Lower leg skin (tissue), 4 donors: ENCODE results near the gene IL17B. TPM values are rescaled to one million over a fixed set of nuclear protein-coding genes. Genes with fewer than 3 reads are reported as not detected.

Experiments
- DNase-seq, 2 donors: peaks; one replicate each; pipeline ENCODE4 v3.0.0-alpha.2; 2019; ENCODE audit warnings: low spot score in 2 of 2
- H3K4me3 ChIP-seq: fragments of 200-600 bp; sonication (generic); 2 replicates; pipeline ENCODE4 v1.5.1; 2017; ENCODE audit warnings: mild to moderate bottlenecking, low read depth; ENCODE audit not compliant: poor library complexity, severe bottlenecking
- POLR2A ChIP-seq, 2 donors: fragments of 450-650 bp; IDR thresholded peaks; one replicate each; pipeline ENCODE4 v1.6.1; 2016 to 2017; ENCODE audit warnings: antibody characterized with exemption in 2 of 2, mild to moderate bottlenecking in 1 of 2, moderate library complexity in 1 of 2
- WGBS, 2 donors: methylation state at CpG; one replicate each; pipeline ENCODE4 v1.1.5; 2018; 5-methylcytosine and 5-hydroxymethylcytosine counted together
- intact Hi-C: fragments of 100-400 bp; cut with DNase I; formaldehyde crosslinking; loops from one replicate; pipeline ENCODE4 v1.15.0; 2023; ENCODE audit warnings: low total_unique reads
- total RNA-seq, 4 donors: library from RNA; depleted of rRNA; stranded (reverse); fragments of >200 nt; gene quantifications; one replicate each; pipeline ENCODE4 v1.1.0, GENCODE V29; 2016
- TF ChIP-seq, protein P1 (sequence below), 3 donors: fragments of 450-650 bp; IDR thresholded peaks; one replicate each; pipeline ENCODE4 v1.5.1; 2016; ENCODE audit warnings: antibody characterized with exemption in 3 of 3, mild to moderate bottlenecking in 3 of 3, moderate library complexity in 2 of 3

Gene IL17B
- total RNA-seq, 4 donors from 2014 or later: not detected

DNA sequence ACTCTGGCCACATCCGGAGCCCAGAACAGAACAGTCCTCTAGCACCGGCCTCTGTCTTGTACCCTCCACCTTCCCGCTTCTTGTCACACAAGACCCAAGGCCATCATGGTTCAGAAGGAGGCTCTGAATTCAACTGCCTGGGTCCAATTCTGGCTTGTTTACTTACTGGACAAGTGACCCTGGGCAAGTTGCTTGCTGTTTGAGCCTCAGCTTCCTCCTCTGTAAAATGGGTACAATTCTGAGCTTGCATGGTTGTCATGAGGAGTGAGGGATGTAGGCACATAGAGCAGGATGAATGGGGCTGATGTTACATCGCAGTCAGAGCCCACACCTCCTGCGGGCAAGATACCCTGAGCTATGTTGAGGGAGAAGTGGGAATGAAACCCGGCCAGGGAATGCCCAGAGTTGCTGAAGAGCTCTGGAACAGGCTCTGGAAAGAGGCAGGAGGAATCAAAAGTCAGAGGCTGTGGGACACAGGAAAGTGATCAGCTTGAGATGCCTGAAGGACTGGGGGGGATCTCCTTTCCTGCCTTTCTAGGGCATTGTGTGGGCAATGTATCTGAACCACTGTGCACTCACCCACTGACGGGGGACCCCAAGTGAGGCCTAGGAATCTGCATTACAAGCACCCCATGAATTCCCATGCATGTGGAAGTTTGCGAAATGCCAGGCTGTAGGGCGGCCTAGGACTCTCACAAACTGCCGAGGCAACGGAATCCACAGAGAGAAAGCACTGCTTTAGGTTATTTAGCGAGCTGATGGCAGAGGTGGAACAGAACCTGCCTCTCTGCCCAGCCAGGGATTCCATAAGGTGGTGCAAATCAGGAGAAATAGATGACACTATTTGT, 29.4 kb upstream of the IL17B start:
- intact Hi-C loops: no loop called here
- no peak overlapping the region for H3K4me3 ChIP-seq
- TF ChIP-seq, protein P1, sequence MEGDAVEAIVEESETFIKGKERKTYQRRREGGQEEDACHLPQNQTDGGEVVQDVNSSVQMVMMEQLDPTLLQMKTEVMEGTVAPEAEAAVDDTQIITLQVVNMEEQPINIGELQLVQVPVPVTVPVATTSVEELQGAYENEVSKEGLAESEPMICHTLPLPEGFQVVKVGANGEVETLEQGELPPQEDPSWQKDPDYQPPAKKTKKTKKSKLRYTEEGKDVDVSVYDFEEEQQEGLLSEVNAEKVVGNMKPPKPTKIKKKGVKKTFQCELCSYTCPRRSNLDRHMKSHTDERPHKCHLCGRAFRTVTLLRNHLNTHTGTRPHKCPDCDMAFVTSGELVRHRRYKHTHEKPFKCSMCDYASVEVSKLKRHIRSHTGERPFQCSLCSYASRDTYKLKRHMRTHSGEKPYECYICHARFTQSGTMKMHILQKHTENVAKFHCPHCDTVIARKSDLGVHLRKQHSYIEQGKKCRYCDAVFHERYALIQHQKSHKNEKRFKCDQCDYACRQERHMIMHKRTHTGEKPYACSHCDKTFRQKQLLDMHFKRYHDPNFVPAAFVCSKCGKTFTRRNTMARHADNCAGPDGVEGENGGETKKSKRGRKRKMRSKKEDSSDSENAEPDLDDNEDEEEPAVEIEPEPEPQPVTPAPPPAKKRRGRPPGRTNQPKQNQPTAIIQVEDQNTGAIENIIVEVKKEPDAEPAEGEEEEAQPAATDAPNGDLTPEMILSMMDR (IDR thresholded peaks at IDR 0.05): no peak
- no peak for TF ChIP-seq POLR2A (IDR thresholded peaks at IDR 0.05)
- DNase-seq: no peak
- WGBS, 2 donors: 82 to 90% methylated on average over 12 of the region's 12 CpGs

DNA sequence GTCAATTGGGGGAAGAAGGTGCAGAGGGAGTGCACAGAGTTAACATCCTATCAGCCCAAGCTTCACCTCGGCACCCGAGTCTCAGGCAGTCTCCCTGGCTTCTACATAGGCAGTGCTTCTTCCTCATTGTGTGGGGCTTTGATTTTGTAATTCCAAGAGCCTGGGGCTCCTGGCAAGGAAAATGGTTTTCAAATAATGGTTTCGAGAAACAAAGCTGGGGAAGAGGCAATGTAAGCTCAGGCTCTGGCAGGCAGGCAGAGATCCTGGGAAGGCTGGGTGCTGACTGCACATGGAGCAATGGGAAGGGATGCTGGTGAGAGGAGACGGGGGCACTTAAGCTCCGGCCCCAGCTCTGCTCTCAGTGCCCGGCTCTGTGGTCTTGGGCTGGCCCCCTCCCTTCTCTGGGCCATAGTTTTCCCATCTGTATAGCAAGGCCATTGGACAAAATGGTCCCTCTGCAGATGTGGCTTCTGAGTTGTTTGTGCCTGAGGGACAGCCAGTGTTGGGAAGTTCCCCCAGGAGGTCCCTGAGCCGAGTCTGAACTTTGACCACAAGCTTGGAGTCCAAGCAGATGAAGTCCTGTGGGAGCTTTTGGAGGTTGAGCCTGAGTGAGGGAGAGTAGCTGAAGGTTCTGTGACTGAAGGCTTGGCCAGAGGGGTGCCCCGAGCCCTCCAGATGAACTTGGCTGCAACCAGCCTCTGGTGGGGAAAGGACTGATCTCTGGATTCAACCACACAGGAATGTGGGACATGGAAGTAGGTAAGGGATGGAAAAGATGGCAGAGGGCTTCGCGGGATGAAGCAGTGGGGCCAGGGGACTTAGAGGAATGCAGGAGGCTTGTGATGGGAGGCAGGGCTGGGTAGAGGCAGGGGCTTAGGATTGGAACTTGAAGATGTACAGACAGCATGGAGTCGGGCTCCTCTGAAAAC, 28.5 kb upstream of the IL17B start:
- intact Hi-C loops: no loop called here
- peak overlapping the region; percentile 8 for H3K4me3 ChIP-seq
- no peak for DNase-seq
- 45 to 58% methylated on average over 11 of the region's 11 CpGs for WGBS, 2 donors
- no peak for TF ChIP-seq POLR2A (IDR thresholded peaks at IDR 0.05)

DNA sequence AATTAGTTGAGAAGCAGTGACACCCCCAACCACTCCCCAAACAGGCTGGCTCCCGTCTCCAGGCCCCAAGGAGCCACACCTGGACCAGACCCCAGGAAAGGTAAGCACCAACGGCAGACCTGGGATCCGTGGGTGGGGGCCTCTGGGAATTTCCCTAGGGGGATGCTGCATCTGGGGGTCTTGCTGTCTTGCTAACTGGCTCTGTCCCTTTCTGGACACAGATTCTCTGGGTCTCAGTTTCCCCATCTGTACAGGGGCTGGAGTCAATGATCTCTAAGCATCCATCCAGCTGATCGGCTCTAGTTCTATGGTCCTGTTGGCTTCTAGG, 27.9 kb upstream of the IL17B start:
- intact Hi-C loops: no loop called here
- DNase-seq: no peak
- TF ChIP-seq, protein P1 (IDR thresholded peaks at IDR 0.05): no peak
- TF ChIP-seq POLR2A (IDR thresholded peaks at IDR 0.05): no peak
- peak overlapping the region; percentile 8 for H3K4me3 ChIP-seq
- WGBS, 2 donors: 49 to 52% methylated on average over 4 of the region's 4 CpGs

DNA sequence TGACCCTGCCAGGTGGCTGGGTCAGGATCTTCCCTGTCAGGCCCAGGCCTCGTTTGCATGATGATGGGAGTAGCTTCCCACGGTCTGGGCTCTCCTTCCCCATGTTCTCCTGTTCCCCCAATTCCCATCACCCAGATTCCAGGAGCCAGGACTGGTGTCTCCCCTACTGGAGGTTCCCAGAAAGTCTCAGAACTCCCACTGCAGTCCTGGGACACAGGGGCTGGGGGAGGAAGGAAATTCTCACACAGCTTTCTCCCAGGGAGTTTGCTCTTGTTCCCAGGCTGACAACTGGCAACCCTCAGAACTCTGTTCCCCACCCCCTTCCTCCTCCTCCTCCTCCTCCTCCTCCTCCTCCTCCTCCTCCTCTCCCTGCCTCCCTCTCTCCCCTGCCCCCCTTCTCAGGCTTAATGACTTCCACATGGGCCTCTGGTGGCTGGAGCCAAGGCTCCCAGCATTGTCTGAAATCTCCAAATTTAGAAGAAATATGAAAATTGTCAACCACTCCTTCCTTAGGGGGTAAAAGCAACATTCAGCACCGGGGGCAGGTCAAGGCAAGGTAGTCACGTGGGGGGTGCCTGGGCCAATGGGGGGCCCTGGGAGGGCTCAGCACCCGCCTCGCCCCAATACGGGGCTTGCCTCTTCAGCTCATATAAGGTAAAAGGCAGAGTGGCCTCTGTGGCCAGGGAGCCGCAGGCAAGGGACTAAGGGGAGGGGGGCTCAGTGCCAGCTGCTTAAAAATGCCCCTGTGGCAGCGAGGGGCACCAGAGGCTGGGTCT, 27.3 kb upstream of the IL17B start:
- 58 to 66% methylated on average over 9 of the region's 9 CpGs for WGBS, 2 donors
- intact Hi-C loops: no loop called here
- H3K4me3 ChIP-seq: no peak overlapping the region
- TF ChIP-seq POLR2A (IDR thresholded peaks at IDR 0.05): no peak
- TF ChIP-seq, protein P1 (IDR thresholded peaks at IDR 0.05): no peak
- DNase-seq: no peak

DNA sequence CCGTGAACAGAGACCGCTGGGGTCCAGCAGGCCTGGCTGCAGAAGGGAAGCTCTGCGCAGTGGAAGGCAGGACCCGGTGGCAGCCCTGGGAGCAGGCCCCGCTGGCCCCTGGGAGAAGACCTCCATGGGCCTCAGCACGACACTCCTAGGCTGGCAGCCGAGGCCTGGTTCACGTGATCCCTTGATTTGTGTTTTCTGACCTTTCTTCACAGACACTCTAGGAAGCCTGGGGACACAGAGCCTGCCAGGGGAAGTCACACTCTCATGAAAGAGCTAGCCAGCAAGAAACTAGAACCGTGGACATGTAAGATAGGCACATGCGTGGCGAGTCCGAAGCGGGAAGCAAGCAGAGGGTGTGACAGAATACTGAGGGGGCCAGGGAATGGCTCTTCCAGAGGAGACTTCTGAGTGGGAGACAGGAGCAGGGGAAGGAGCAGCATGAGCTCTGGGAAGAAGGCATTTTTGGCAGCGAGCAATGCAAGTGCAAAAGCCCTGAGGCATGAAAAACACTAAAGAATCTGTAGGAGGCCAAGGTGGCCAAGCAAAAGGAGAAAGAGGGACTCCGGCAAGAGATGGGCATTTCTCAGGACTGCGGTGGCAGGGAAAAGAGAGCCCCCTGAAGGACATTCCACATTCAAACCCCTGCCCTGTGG, 26.6 kb upstream of the IL17B start:
- intact Hi-C loops: no loop called here
- H3K4me3 ChIP-seq: no peak overlapping the region
- TF ChIP-seq, protein P1 (IDR thresholded peaks at IDR 0.05): no peak
- TF ChIP-seq POLR2A (IDR thresholded peaks at IDR 0.05): no peak
- WGBS, 2 donors: 81 to 84% methylated on average over 16 of the region's 16 CpGs
- DNase-seq: no peak
